B cell (primary cell): ENCODE data around the gene CHD9. TPM values are rescaled to one million over a fixed set of nuclear protein-coding genes. Genes with fewer than 3 reads are reported as not detected.

ENCODE experiments used
- ATAC-seq: fragments of 200-7000 bp; cut with Tn5 transposase; one replicate; pipeline ENCODE4 v1.10.0; 2021; ENCODE audit warnings: low read depth, mild to moderate bottlenecking, moderate number of reproducible peaks, moderate library complexity
- CTCF ChIA-PET: fragments of 350-600 bp; sonication (Branson Sonifier 250); formaldehyde crosslinking; loops from one replicate; lab custom pipeline; 2021; ENCODE audit warnings: antibody characterized with exemption, inconsistent platforms; lab: Charles Lee
- POLR2A ChIA-PET: fragments of 350-600 bp; sonication (Branson Sonifier 250); formaldehyde crosslinking; loops from one replicate; lab custom pipeline; 2021; ENCODE audit warnings: antibody characterized with exemption; lab: Charles Lee
- DNase-seq: peaks from one replicate; pipeline ENCODE4 v3.0.0; 2013
- H2AFZ ChIP-seq: 2 replicates; pipeline ENCODE4 v1.6.1; 2012; ENCODE audit warnings: mild to moderate bottlenecking, low read depth, low read length; ENCODE audit not compliant: insufficient read depth, poor library complexity, severe bottlenecking
- H3K27ac ChIP-seq, 2 donors: 1 replicate in 1 of 2; 2 replicates in 1 of 2; pipeline ENCODE4 v1.5.1; 2012 to 2013; ENCODE audit warnings: low read length in 2 of 2, mild to moderate bottlenecking in 2 of 2, moderate library complexity in 1 of 2
- H3K27me3 ChIP-seq, 4 experiments: fragments of 200-600 bp in 1 of 4; sonication (generic) in 1 of 4; replicated peaks in 1 of 4; 1 replicate in 2 of 4; 2 replicates in 2 of 4; pipeline versions ENCODE4 v1.6.1 to v1.7.0; 2013 to 2016; ENCODE audit warnings: low read length in 3 of 4, mild to moderate bottlenecking in 2 of 4, mixed read lengths in 1 of 4, moderate library complexity in 1 of 4; ENCODE audit not compliant: insufficient read depth in 4 of 4, control insufficient read depth in 3 of 4; ENCODE audit errors: control extremely low read depth in 1 of 4
- H3K36me3 ChIP-seq, 2 experiments: replicated peaks in 1 of 2; 1 replicate in 1 of 2; 2 replicates in 1 of 2; pipeline versions ENCODE4 v1.6.1 to v1.7.1; 2013; ENCODE audit warnings: low read length in 1 of 2; ENCODE audit not compliant: insufficient read depth in 2 of 2, control insufficient read depth in 1 of 2; ENCODE audit errors: control extremely low read depth in 1 of 2, extremely low read depth in 1 of 2
- H3K4me1 ChIP-seq, 2 donors: fragments of 200-600 bp in 1 of 2; sonication (generic) in 1 of 2; 1 replicate in 1 of 2; 2 replicates in 1 of 2; pipeline versions ENCODE4 v1.5.1 to v1.6.1; 2013 to 2017; ENCODE audit warnings: low read length in 2 of 2; ENCODE audit not compliant: control insufficient read depth in 2 of 2, insufficient read depth in 2 of 2
- H3K4me2 ChIP-seq: replicated peaks from 2 replicates; pipeline ENCODE3; 2012; ENCODE audit warnings: mild to moderate bottlenecking, low read depth, low read length; ENCODE audit not compliant: poor library complexity, severe bottlenecking
- H3K4me3 ChIP-seq, 5 experiments: fragments of 200-600 bp in 1 of 5; sonication (generic) in 1 of 5; 1 replicate in 3 of 5; 2 replicates in 2 of 5; pipeline versions ENCODE4 v1.5.1 to v1.7.0; 2011 to 2016; ENCODE audit warnings: low read length in 4 of 5, mild to moderate bottlenecking in 4 of 5, low read depth in 2 of 5, control low read depth in 1 of 5, moderate library complexity in 1 of 5; ENCODE audit not compliant: insufficient read depth in 1 of 5; ENCODE audit errors: control extremely low read depth in 1 of 5, extremely low read depth in 1 of 5
- H3K79me2 ChIP-seq: fragments of 200-600 bp; sonication (generic); one replicate; pipeline ENCODE4 v1.6.0; 2016; ENCODE audit warnings: low read length; ENCODE audit not compliant: control insufficient read depth, insufficient read depth
- H3K9ac ChIP-seq: fragments of 200-600 bp; sonication (generic); 2 replicates; pipeline ENCODE4 v1.6.1; 2017; ENCODE audit warnings: mild to moderate bottlenecking, low read length, moderate library complexity
- H3K9me3 ChIP-seq, 3 donors: one replicate each; pipeline versions ENCODE4 v1.6.1 to v1.7.1; 2013; ENCODE audit warnings: low read length in 2 of 3; ENCODE audit not compliant: control insufficient read depth in 2 of 3, insufficient read depth in 1 of 3; ENCODE audit errors: control extremely low read depth in 1 of 3
- H4K20me1 ChIP-seq: 2 replicates; pipeline ENCODE4 v1.6.0; 2012; ENCODE audit warnings: mild to moderate bottlenecking, low read length; ENCODE audit not compliant: insufficient read depth, control insufficient read depth, poor library complexity, severe bottlenecking
- H3K27ac Mint-ChIP-seq: one replicate; pipeline ENCODE4 v1.8.0; 2021; ENCODE audit warnings: mixed read lengths
- H3K27me3 Mint-ChIP-seq: one replicate; pipeline ENCODE4 v1.8.0; 2021; ENCODE audit warnings: mixed read lengths
- H3K4me1 Mint-ChIP-seq: one replicate; pipeline ENCODE4 v1.8.0; 2021; ENCODE audit warnings: mixed read lengths
- H3K4me3 Mint-ChIP-seq: one replicate; pipeline ENCODE4 v1.8.0; 2021; ENCODE audit warnings: mixed read lengths
- H3K9me3 Mint-ChIP-seq: one replicate; pipeline ENCODE4 v1.8.0; 2022; ENCODE audit warnings: mixed read lengths; ENCODE audit not compliant: insufficient read depth
- CTCF ChIP-seq: fragments of 200-600 bp; IDR thresholded peaks from one replicate; pipeline ENCODE4 v1.8.0; 2022; ENCODE audit warnings: antibody characterized with exemption, mild to moderate bottlenecking
- EZH2 ChIP-seq: IDR thresholded peaks from 2 replicates; pipeline ENCODE4 v1.6.1; 2012; ENCODE audit warnings: borderline replicate concordance, low read depth, mild to moderate bottlenecking, moderate library complexity, low read length; ENCODE audit not compliant: insufficient read depth, poor library complexity, severe bottlenecking
- WGBS: methylation state at CpG from one replicate; pipeline ENCODE4 v1.1.5; 2013; ENCODE audit warnings: missing lambda C conversion rate; ENCODE audit not compliant: insufficient coverage; 5-methylcytosine and 5-hydroxymethylcytosine counted together
- intact Hi-C: fragments of 100-400 bp; cut with micrococcal nuclease; formaldehyde crosslinking; loops from one replicate; pipeline ENCODE4 v1.10.0; 2022
- polyA plus RNA-seq: library from polyadenylated mRNA; depleted of rRNA; stranded (reverse); fragments of >200 nt; gene quantifications from 2 replicates; pipeline ENCODE4 v1.2.3, GENCODE V29; 2012
- total RNA-seq, 2 donors: library from RNA; stranded (reverse); fragments of 120-200 nt in 1 of 2; gene quantifications; 1 replicate in 1 of 2; 2 replicates in 1 of 2; pipeline versions ENCODE4 v1.2.3 to v1.2.4, GENCODE V29; 2013 to 2022

Gene CHD9
- total and polyA plus RNA-seq, 2 donors (not counting 1 experiment from before 2014, with no cell fraction given) = 12.2 to 102 TPM

- peak; percentile 64 for ATAC-seq
- Mint-ChIP-seq H3K27ac (peak overlapping the region; percentile 89), H3K4me3 (peak overlapping the region; percentile 79), H3K27me3 (no peaks in the 10 kb centered on the region), H3K4me1 (peaks cover 71% of the 10 kb centered on the region), H3K9me3 (no peaks in the 10 kb centered on the region)
- Histone ChIP-seq H3K9ac (peak overlapping the region; percentile 8), H3K4me1 (peaks cover 52 to 60% of the 10 kb centered on the region in 2 donors), H3K9me3 (no peaks in the 10 kb centered on the region), H3K4me2 (peak overlapping the region; percentile 68), H4K20me1 (no peaks in the 10 kb centered on the region), H2AFZ (peak overlapping the region; percentile 42), H3K27ac (peak overlapping the region; percentile 42 to 61), H3K27me3 (no peaks in the 10 kb centered on the region), H3K79me2 (peaks cover 76% of the 10 kb centered on the region), H3K36me3 (no peaks in the 10 kb centered on the region), H3K4me3 (peak overlapping the region in 1 of 5 experiments; percentile 27)
- intact Hi-C loops = loop anchor here (1.0 kb wide), 1 partner anchor 8 kb away; no protein-coding TSS in a partner anchor
- POLR2A ChIA-PET = interaction anchor here (1.0 kb wide), 1 partner anchor 30 kb away, joined by 3 read pairs; no protein-coding TSS in a partner anchor
- DNase-seq = peak; percentile 56
- CTCF ChIA-PET = interaction anchor here (0.6 to 2.6 kb wide), 6 partner anchors 12 to 38 kb away, joined by 4 to 10 read pairs (median 6); partner anchors contain the start of gene CHD9
- WGBS = 72% methylated on average over 4 of the region's 7 CpGs
- TF ChIP-seq CTCF (no peak), EZH2 (no peak)
Observed at GRCh38 chr16:53091466-53092211, 36.8 kb downstream of the CHD9 start.

GRCh38 chr16:53092284-53092683, 37.5 kb downstream of the CHD9 start:
- Mint-ChIP-seq H3K4me3 (peak overlapping the region; percentile 52), H3K4me1 (peaks cover 76% of the 10 kb centered on the region), H3K9me3 (no peaks in the 10 kb centered on the region), H3K27ac (peak overlapping the region; percentile 81), H3K27me3 (no peaks in the 10 kb centered on the region)
- Histone ChIP-seq H3K4me3 (no peak overlapping the region), H3K36me3 (no peaks in the 10 kb centered on the region), H3K79me2 (peaks cover 76% of the 10 kb centered on the region), H2AFZ (no peak overlapping the region), H3K27ac (peak overlapping the region; percentile 42 to 61), H3K9ac (no peak overlapping the region), H3K4me2 (peak overlapping the region; percentile 68), H3K27me3 (no peaks in the 10 kb centered on the region), H3K9me3 (no peaks in the 10 kb centered on the region), H4K20me1 (no peaks in the 10 kb centered on the region), H3K4me1 (peaks cover 58 to 66% of the 10 kb centered on the region in 2 donors)
- WGBS = 73% methylated on average over 1 of the region's 2 CpGs
- POLR2A ChIA-PET = interaction anchor here (1.0 kb wide), 1 partner anchor 30 kb away, joined by 3 read pairs; no protein-coding TSS in a partner anchor
- ATAC-seq (no peak), DNase-seq (no peak)
- TF ChIP-seq CTCF = no peak
- TF ChIP-seq EZH2 = no peak
- CTCF ChIA-PET = interaction anchor here (1.3 to 2.6 kb wide), 5 partner anchors 12 to 38 kb away, joined by 5 to 12 read pairs (median 6); partner anchors contain the start of gene CHD9
- intact Hi-C loops = no loop called here
